ENCODE results near the gene ACLY. TPM values are rescaled to one million over a fixed set of nuclear protein-coding genes. Genes with fewer than 3 reads are reported as not detected.

Gene ACLY
- total RNA-seq, 1 donor = 273 TPM

DNA sequence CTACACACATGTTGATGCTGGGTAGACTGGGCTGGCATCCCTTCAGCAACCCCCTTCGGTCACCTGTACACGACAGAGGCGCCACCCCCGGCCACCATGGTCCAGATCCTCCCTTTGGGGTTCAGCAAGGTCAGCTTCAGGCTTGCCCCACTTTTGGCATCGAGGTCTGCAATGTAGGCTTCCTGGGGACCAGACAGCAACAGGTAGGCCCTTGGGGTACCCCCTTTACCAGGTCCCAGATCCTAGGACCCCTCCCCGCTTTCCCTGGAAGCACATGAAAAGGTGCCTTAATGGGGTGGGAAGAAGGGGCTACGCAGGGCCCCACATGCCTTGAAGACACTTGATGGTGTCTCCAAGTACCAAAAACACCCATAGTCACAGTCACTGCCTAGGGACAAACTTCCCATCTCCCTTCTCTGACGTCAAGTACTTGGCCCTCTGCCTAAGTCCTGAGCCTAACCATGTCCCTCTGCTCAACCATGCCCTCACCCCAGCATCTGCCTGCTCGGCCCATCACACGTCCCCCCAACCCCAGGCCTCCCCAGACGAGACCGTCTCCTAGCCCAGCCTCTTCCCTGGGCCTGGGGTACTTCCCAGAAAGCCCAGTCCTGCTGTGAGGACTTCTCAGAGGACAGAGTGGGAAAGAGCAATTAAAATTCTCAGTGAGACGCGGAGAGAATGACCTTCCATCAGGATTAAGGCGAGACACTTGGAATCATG, 12.1 kb downstream of the ACLY start:
- H3K4me2 ChIP-seq (ENCODE audit: insufficient read depth, low read length) = peak overlapping the region; percentile 23

DNA sequence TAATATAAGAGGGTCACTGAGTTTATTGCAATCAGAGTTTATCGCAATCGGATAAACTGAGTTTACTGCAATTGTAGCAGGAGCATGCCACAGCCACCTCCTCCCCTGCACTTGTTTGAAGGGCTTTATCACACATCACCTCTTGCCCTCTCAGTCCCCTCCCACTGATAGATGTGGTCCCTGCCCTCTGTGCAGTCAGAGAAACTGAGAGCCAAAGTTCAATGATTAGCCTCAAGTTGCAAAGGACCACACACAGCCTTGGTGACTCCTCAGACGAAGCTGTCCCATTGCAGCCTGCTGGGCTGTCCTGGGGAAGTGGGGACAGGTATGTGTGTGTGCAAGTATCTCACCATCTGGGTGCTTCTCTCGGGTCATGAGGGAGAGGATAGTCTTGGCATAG, 13.6 kb downstream of the ACLY start:
- Histone ChIP-seq H3K4me1 (ENCODE audit: insufficient read depth, low read length) (peaks cover 29% of the 10 kb centered on the region), H3K79me2 (ENCODE audit: insufficient read depth, low read length) (peaks cover 56% of the 10 kb centered on the region), H3K27me3 (ENCODE audit: insufficient read depth, low read length) (no peaks in the 10 kb centered on the region), H3K4me3 (ENCODE audit: insufficient read depth, low read length) (no peak overlapping the region), H3K27ac (ENCODE audit: low read depth, low read length) (no peak overlapping the region), H3K9me3 (ENCODE audit: low read depth, low read length) (no peaks in the 10 kb centered on the region), H2AFZ (ENCODE audit: low read length) (no peak overlapping the region), H4K20me1 (ENCODE audit: insufficient read depth, low read length) (peaks cover 13% of the 10 kb centered on the region), H3K36me3 (ENCODE audit: insufficient read depth, low read length) (peaks cover 88% of the 10 kb centered on the region), H3K4me2 (ENCODE audit: insufficient read depth, low read length) (no peak overlapping the region)
- DNase-seq (ENCODE audit: insufficient read length, low spot score, missing footprints) = no peak
- TF ChIP-seq, protein P1, sequence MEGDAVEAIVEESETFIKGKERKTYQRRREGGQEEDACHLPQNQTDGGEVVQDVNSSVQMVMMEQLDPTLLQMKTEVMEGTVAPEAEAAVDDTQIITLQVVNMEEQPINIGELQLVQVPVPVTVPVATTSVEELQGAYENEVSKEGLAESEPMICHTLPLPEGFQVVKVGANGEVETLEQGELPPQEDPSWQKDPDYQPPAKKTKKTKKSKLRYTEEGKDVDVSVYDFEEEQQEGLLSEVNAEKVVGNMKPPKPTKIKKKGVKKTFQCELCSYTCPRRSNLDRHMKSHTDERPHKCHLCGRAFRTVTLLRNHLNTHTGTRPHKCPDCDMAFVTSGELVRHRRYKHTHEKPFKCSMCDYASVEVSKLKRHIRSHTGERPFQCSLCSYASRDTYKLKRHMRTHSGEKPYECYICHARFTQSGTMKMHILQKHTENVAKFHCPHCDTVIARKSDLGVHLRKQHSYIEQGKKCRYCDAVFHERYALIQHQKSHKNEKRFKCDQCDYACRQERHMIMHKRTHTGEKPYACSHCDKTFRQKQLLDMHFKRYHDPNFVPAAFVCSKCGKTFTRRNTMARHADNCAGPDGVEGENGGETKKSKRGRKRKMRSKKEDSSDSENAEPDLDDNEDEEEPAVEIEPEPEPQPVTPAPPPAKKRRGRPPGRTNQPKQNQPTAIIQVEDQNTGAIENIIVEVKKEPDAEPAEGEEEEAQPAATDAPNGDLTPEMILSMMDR (IDR thresholded peaks at IDR 0.05; ENCODE audit: extremely low read depth, low read depth, low read length) = no peak

More for the DNA sequence above, 12.1 kb downstream of the ACLY start:
- peaks cover 39% of the 10 kb centered on the region for H3K4me1 ChIP-seq (ENCODE audit: insufficient read depth, low read length)
- H3K27me3 ChIP-seq (ENCODE audit: insufficient read depth, low read length) = no peaks in the 10 kb centered on the region
- no peak overlapping the region for H2AFZ ChIP-seq (ENCODE audit: low read length)
- TF ChIP-seq, protein P1 (IDR thresholded peaks at IDR 0.05; ENCODE audit: extremely low read depth, low read depth, low read length) = no peak
- H3K36me3 ChIP-seq (ENCODE audit: insufficient read depth, low read length) = peaks cover 87% of the 10 kb centered on the region
- peak; percentile 57 for DNase-seq (ENCODE audit: insufficient read length, low spot score, missing footprints)
- H3K79me2 ChIP-seq (ENCODE audit: insufficient read depth, low read length) = peaks cover 54% of the 10 kb centered on the region
- peaks cover 19% of the 10 kb centered on the region for H4K20me1 ChIP-seq (ENCODE audit: insufficient read depth, low read length)
- H3K4me3 ChIP-seq (ENCODE audit: insufficient read depth, low read length) = peak overlapping the region; percentile 10
- peak overlapping the region; percentile 80 for H3K27ac ChIP-seq (ENCODE audit: low read depth, low read length)
- H3K9me3 ChIP-seq (ENCODE audit: low read depth, low read length) = no peaks in the 10 kb centered on the region

DNA sequence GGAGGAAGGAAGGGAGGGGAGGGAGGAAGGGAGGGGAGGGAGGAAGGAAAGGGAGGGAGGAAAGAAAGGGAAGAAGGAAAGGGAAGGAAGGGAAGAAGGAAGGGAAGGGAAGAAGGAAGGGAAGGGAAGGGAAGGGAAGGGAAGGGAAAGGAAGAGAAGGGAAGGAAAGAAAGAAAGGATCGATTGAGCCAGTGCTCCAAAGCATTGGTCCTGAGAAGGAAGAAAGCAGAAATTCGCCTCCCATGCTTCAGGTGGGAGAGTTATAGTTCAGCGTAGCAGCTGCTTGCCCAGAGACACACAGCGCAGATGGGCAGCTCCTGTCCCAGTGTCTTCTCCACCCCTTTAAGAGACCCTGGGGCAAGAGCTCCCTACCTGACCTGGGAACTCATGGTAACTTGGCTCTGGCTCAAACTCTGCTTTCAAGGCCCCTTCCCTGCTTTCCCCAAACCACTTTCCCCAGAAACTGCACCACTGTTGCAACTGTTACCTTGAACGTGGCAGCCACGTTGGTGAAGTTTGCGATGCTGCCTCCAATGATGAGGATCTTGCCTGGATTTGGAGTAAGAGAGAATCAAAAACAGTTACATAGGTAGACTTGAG, 14.4 kb downstream of the ACLY start:
- Histone ChIP-seq H3K4me2 (ENCODE audit: insufficient read depth, low read length) (no peak overlapping the region), H3K36me3 (ENCODE audit: insufficient read depth, low read length) (peaks cover 88% of the 10 kb centered on the region), H3K27ac (ENCODE audit: low read depth, low read length) (no peak overlapping the region), H3K79me2 (ENCODE audit: insufficient read depth, low read length) (peaks cover 51% of the 10 kb centered on the region), H4K20me1 (ENCODE audit: insufficient read depth, low read length) (peaks cover 13% of the 10 kb centered on the region), H3K4me3 (ENCODE audit: insufficient read depth, low read length) (no peak overlapping the region), H3K4me1 (ENCODE audit: insufficient read depth, low read length) (peaks cover 23% of the 10 kb centered on the region), H2AFZ (ENCODE audit: low read length) (no peak overlapping the region), H3K9me3 (ENCODE audit: low read depth, low read length) (no peaks in the 10 kb centered on the region), H3K27me3 (ENCODE audit: insufficient read depth, low read length) (no peaks in the 10 kb centered on the region)
- TF ChIP-seq, protein P1 (IDR thresholded peaks at IDR 0.05; ENCODE audit: extremely low read depth, low read depth, low read length) = no peak
- DNase-seq (ENCODE audit: insufficient read length, low spot score, missing footprints) = no peak

DNA sequence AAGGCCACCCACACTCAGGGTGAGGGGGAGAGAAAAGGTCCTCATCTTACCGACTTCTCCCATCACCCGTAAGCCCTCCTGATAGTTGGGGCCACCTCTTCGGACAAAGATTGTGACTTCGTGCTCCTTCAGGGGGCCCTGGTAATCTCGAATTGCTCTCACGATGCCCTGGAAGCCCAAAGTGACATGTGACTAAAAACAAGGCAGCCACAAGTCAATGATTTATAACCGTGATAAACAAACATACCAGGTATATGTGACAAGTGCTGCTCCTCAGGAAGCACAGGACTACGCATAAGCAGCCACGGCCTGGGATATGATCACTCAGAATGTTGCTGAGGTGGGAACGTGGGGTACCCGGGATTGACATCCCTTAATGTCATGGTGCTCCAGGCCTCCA, 17.1 kb downstream of the ACLY start:
- no peak overlapping the region for H3K4me2 ChIP-seq (ENCODE audit: insufficient read depth, low read length)
- H3K27ac ChIP-seq (ENCODE audit: low read depth, low read length) = no peak overlapping the region
- peaks cover 94% of the 10 kb centered on the region for H3K36me3 ChIP-seq (ENCODE audit: insufficient read depth, low read length)
- H4K20me1 ChIP-seq (ENCODE audit: insufficient read depth, low read length) = peaks cover 21% of the 10 kb centered on the region
- TF ChIP-seq, protein P1 (IDR thresholded peaks at IDR 0.05; ENCODE audit: extremely low read depth, low read depth, low read length) = no peak
- H3K4me1 ChIP-seq (ENCODE audit: insufficient read depth, low read length) = peaks cover 4% of the 10 kb centered on the region
- H2AFZ ChIP-seq (ENCODE audit: low read length) = no peak overlapping the region
- H3K27me3 ChIP-seq (ENCODE audit: insufficient read depth, low read length) = no peaks in the 10 kb centered on the region
- no peak for DNase-seq (ENCODE audit: insufficient read length, low spot score, missing footprints)
- no peaks in the 10 kb centered on the region for H3K9me3 ChIP-seq (ENCODE audit: low read depth, low read length)
- H3K4me3 ChIP-seq (ENCODE audit: insufficient read depth, low read length) = no peak overlapping the region
- H3K79me2 ChIP-seq (ENCODE audit: insufficient read depth, low read length) = peaks cover 45% of the 10 kb centered on the region
